Trophoblast cell (in vitro differentiated cells and primary cell): ENCODE data around the gene CCDC142.
A peak's percentile ranks its signal among the peaks of the same experiment; 100 is the strongest.

ENCODE experiments used
- DNase-seq, 2 donors: peaks; one replicate each; pipeline ENCODE4 v3.0.0-alpha.2; 2016
- H2AFZ ChIP-seq: 2 replicates; pipeline ENCODE4 v1.6.1; 2013; ENCODE audit warnings: low read length, moderate library complexity, mild to moderate bottlenecking; ENCODE audit not compliant: insufficient read depth, poor library complexity
- H2AK5ac ChIP-seq: 2 replicates; pipeline ENCODE4 v1.6.1; 2013; ENCODE audit warnings: mild to moderate bottlenecking, low read length
- H2BK120ac ChIP-seq: 2 replicates; pipeline ENCODE4 v1.6.1; 2013; ENCODE audit warnings: low read length, mild to moderate bottlenecking, moderate library complexity; ENCODE audit not compliant: insufficient read depth, poor library complexity
- H2BK12ac ChIP-seq: 2 replicates; pipeline ENCODE4 v1.6.1; 2013; ENCODE audit warnings: mild to moderate bottlenecking, low read length, moderate library complexity
- H2BK5ac ChIP-seq: 2 replicates; pipeline ENCODE4 v1.6.1; 2013; ENCODE audit warnings: low read length, low read depth, moderate library complexity, mild to moderate bottlenecking; ENCODE audit not compliant: poor library complexity
- H3K14ac ChIP-seq: 2 replicates; pipeline ENCODE4 v1.6.1; 2013; ENCODE audit warnings: mild to moderate bottlenecking, low read length
- H3K18ac ChIP-seq: 2 replicates; pipeline ENCODE4 v1.6.1; 2013; ENCODE audit warnings: mild to moderate bottlenecking, low read length
- H3K23ac ChIP-seq: 2 replicates; pipeline ENCODE4 v1.6.1; 2013; ENCODE audit warnings: low read length
- H3K27ac ChIP-seq: 2 replicates; pipeline ENCODE4 v1.5.1; 2013; ENCODE audit warnings: low read depth, mild to moderate bottlenecking, inconsistent platforms, low read length, moderate library complexity
- H3K27me3 ChIP-seq: 2 replicates; pipeline ENCODE4 v1.6.1; 2013; ENCODE audit warnings: inconsistent platforms, mild to moderate bottlenecking, low read length, moderate library complexity; ENCODE audit not compliant: insufficient read depth
- H3K36me3 ChIP-seq, 2 experiments: 1 replicate in 1 of 2; 2 replicates in 1 of 2; pipeline ENCODE4 v1.6.1; 2013; ENCODE audit warnings: low read length in 2 of 2, mild to moderate bottlenecking in 2 of 2, moderate library complexity in 1 of 2; ENCODE audit not compliant: insufficient read depth in 2 of 2, control insufficient read depth in 1 of 2
- H3K4ac ChIP-seq: 2 replicates; pipeline ENCODE4 v1.6.1; 2013; ENCODE audit warnings: low read depth, mild to moderate bottlenecking, low read length, moderate library complexity
- H3K4me1 ChIP-seq, 2 experiments: 1 replicate in 1 of 2; 2 replicates in 1 of 2; pipeline ENCODE4 v1.6.1; 2013; ENCODE audit warnings: low read length in 2 of 2, mild to moderate bottlenecking in 2 of 2, moderate library complexity in 1 of 2; ENCODE audit not compliant: insufficient read depth in 2 of 2, control insufficient read depth in 1 of 2
- H3K4me2 ChIP-seq: 2 replicates; pipeline ENCODE4 v1.6.1; 2013; ENCODE audit warnings: inconsistent platforms, mild to moderate bottlenecking, low read length, moderate library complexity
- H3K4me3 ChIP-seq: 2 replicates; pipeline ENCODE4 v1.5.1; 2013; ENCODE audit warnings: mild to moderate bottlenecking, low read depth, low read length, inconsistent platforms
- H3K79me1 ChIP-seq: one replicate; pipeline ENCODE4 v1.6.1; 2013; ENCODE audit warnings: low read length
- H3K79me2 ChIP-seq: 2 replicates; pipeline ENCODE4 v1.6.1; 2013; ENCODE audit warnings: low read length, mild to moderate bottlenecking; ENCODE audit not compliant: control insufficient read depth, insufficient read depth, poor library complexity
- H3K9ac ChIP-seq: 2 replicates; pipeline ENCODE4 v1.6.1; 2013; ENCODE audit warnings: mild to moderate bottlenecking, low read length
- H3K9me3 ChIP-seq: 2 replicates; pipeline ENCODE4 v1.6.1; 2013; ENCODE audit warnings: low read depth, mild to moderate bottlenecking, control low read depth, inconsistent platforms, low read length; ENCODE audit not compliant: insufficient read depth
- H4K12ac ChIP-seq: 2 replicates; pipeline ENCODE4 v1.6.1; 2013; ENCODE audit warnings: low read depth, mild to moderate bottlenecking, low read length, moderate library complexity
- H4K8ac ChIP-seq: 2 replicates; pipeline ENCODE4 v1.6.1; 2013; ENCODE audit warnings: low read depth, mild to moderate bottlenecking, low read length, moderate library complexity
- H4K91ac ChIP-seq: one replicate; pipeline ENCODE4 v1.6.1; 2013; ENCODE audit warnings: low read depth, mild to moderate bottlenecking, low read length, moderate library complexity
- WGBS: extraction: QIAGEN DNeasy Blood & Tissue Kit; methylation state at CpG from one replicate; pipeline ENCODE4 v1.1.7; 2013; ENCODE audit warnings: missing lambda C conversion rate; ENCODE audit not compliant: insufficient read length, insufficient coverage; ENCODE audit errors: extremely low coverage; 5-methylcytosine and 5-hydroxymethylcytosine counted together

Gene CCDC142

GRCh38 chr2:74498500-74499266 lies 15.9 kb upstream of the CCDC142 start:
- Histone ChIP-seq H2AK5ac (no peak overlapping the region), H4K8ac (no peak overlapping the region), H3K4me2 (peak overlapping the region; percentile 63), H3K79me1 (peaks cover 18% of the 10 kb centered on the region), H4K91ac (no peak overlapping the region), H4K12ac (no peak overlapping the region), H3K27ac (no peak overlapping the region), H3K23ac (no peak overlapping the region), H2BK120ac (no peak overlapping the region), H3K9me3 (peaks cover 2% of the 10 kb centered on the region), H3K27me3 (peaks cover 63% of the 10 kb centered on the region), H3K9ac (no peak overlapping the region), H3K18ac (no peak overlapping the region), H2AFZ (peak overlapping the region; percentile 27), H2BK5ac (no peak overlapping the region), H3K4me1 (peaks cover 25% of the 10 kb centered on the region in 2 experiments), H3K14ac (no peak overlapping the region), H3K79me2 (peaks cover 8% of the 10 kb centered on the region), H3K4me3 (peak overlapping the region; percentile 30), H2BK12ac (no peak overlapping the region), H3K4ac (no peak overlapping the region), H3K36me3 (peaks cover 0 to under 1% of the 10 kb centered on the region in 2 experiments)
- WGBS: no CpG with 5 or more reads among the region's 41 CpGs
- DNase-seq: peak; percentile 23 to 33

- peaks cover 20 to 21% of the 10 kb centered on the region in 2 experiments for H3K4me1 ChIP-seq
- H3K14ac ChIP-seq: no peak overlapping the region
- H3K27ac ChIP-seq: no peak overlapping the region
- H2AK5ac ChIP-seq: no peak overlapping the region
- H3K9ac ChIP-seq: no peak overlapping the region
- peak overlapping the region; percentile 63 for H3K4me2 ChIP-seq
- peaks cover 10% of the 10 kb centered on the region for H3K79me1 ChIP-seq
- DNase-seq: peak; percentile 39 to 71
- no peak overlapping the region for H4K12ac ChIP-seq
- no peak overlapping the region for H2BK120ac ChIP-seq
- peaks cover 57% of the 10 kb centered on the region for H3K27me3 ChIP-seq
- H3K36me3 ChIP-seq: peaks cover 2 to 8% of the 10 kb centered on the region in 2 experiments
- H3K9me3 ChIP-seq: peaks cover 2% of the 10 kb centered on the region
- no peak overlapping the region for H3K23ac ChIP-seq
- peak overlapping the region; percentile 27 for H2AFZ ChIP-seq
- H2BK12ac ChIP-seq: no peak overlapping the region
- no peak overlapping the region for H2BK5ac ChIP-seq
- no peak overlapping the region for H3K4ac ChIP-seq
- peaks cover 4% of the 10 kb centered on the region for H3K79me2 ChIP-seq
- H4K8ac ChIP-seq: peak overlapping the region; percentile 1
- no peak overlapping the region for H3K18ac ChIP-seq
- H4K91ac ChIP-seq: no peak overlapping the region
- no CpG with 5 or more reads among the region's 61 CpGs for WGBS
- peak overlapping the region; percentile 54 for H3K4me3 ChIP-seq
Observed at GRCh38 chr2:74497777-74498499, 15.1 kb upstream of the CCDC142 start.

GRCh38 chr2:74496997-74497776 lies 14.4 kb upstream of the CCDC142 start:
- Histone ChIP-seq H3K4me3 (no peak overlapping the region), H3K27ac (no peak overlapping the region), H3K9me3 (peaks cover 2% of the 10 kb centered on the region), H2AK5ac (no peak overlapping the region), H3K4ac (no peak overlapping the region), H3K27me3 (peaks cover 50% of the 10 kb centered on the region), H4K8ac (no peak overlapping the region), H3K36me3 (peaks cover 8 to 15% of the 10 kb centered on the region in 2 experiments), H3K79me1 (peaks cover 3% of the 10 kb centered on the region), H3K4me2 (peak overlapping the region; percentile 63), H3K4me1 (peaks cover 18% of the 10 kb centered on the region in 2 experiments), H3K18ac (no peak overlapping the region), H2BK5ac (no peak overlapping the region), H3K9ac (no peak overlapping the region), H4K91ac (no peak overlapping the region), H2AFZ (no peak overlapping the region), H2BK12ac (no peak overlapping the region), H3K14ac (no peak overlapping the region), H3K23ac (no peak overlapping the region), H3K79me2 (no peaks in the 10 kb centered on the region), H2BK120ac (no peak overlapping the region), H4K12ac (no peak overlapping the region)
- no peak for DNase-seq
- no CpG with 5 or more reads among the region's 19 CpGs for WGBS

GRCh38 chr2:74495440-74495839 lies 12.6 kb upstream of the CCDC142 start:
- H3K4me1 ChIP-seq: peaks cover 16 to 18% of the 10 kb centered on the region in 2 experiments
- no peak overlapping the region for H4K91ac ChIP-seq
- H2BK12ac ChIP-seq: no peak overlapping the region
- H3K23ac ChIP-seq: no peak overlapping the region
- H3K79me1 ChIP-seq: peaks cover 3% of the 10 kb centered on the region
- no peak overlapping the region for H3K4me3 ChIP-seq
- DNase-seq: no peak
- H2BK120ac ChIP-seq: no peak overlapping the region
- no peak overlapping the region for H2AFZ ChIP-seq
- H3K14ac ChIP-seq: no peak overlapping the region
- H3K9me3 ChIP-seq: peaks cover 3% of the 10 kb centered on the region
- no peak overlapping the region for H2AK5ac ChIP-seq
- H4K12ac ChIP-seq: no peak overlapping the region
- H3K79me2 ChIP-seq: no peaks in the 10 kb centered on the region
- H3K9ac ChIP-seq: no peak overlapping the region
- H4K8ac ChIP-seq: no peak overlapping the region
- no peak overlapping the region for H3K27ac ChIP-seq
- H3K36me3 ChIP-seq: peaks cover 24 to 33% of the 10 kb centered on the region in 2 experiments
- no peak overlapping the region for H2BK5ac ChIP-seq
- no peak overlapping the region for H3K18ac ChIP-seq
- WGBS: no CpG with 5 or more reads among the region's 1 CpG
- peaks cover 32% of the 10 kb centered on the region for H3K27me3 ChIP-seq
- H3K4ac ChIP-seq: no peak overlapping the region
- H3K4me2 ChIP-seq: no peak overlapping the region
